HG02884 (cell line): ENCODE measurements around the gene IVD.
"Not testable (repeated sequence)": the region's sequence is repeated elsewhere in the genome, so short reads cannot be mapped to it uniquely, and the experiment has no call there.

ENCODE experiments used
- ATAC-seq: cut with Tn5 transposase; IDR thresholded peaks from one replicate; pipeline ENCODE4 v1.9.1; 2021; ENCODE audit warnings: mild to moderate bottlenecking, moderate library complexity; ENCODE audit not compliant: unreplicated experiment

The IVD gene

GRCh38 chr15:40453941-40454340 lies 48.3 kb downstream of the IVD start:
- ATAC-seq, result not testable (repeated sequence)

GRCh38 chr15:40454904-40455391 lies 49.4 kb downstream of the IVD start:
- no peak for ATAC-seq

DNA sequence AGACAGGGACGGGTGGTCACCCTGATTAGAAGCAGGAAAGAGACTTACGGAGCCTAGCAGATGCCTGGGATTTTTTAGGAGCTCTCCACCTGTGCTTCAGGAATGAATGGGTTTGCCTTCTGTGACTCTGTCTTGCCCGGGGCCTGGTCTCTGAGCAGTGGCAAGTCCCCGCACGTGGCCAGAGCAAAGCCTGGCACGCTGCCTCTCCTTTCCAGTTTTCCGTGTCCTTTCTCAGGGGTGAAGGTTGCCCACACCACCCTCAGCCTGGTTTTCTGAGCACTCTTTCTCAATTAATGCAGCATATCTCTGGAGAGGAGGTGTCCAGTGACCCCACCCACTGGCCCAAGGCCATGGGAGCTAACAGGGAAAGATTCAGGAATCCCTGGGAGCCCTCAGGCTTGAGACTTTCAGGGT lies 50.7 kb downstream of the IVD start:
- ATAC-seq, result no peak

GRCh38 chr15:40456738-40457137 lies 51.1 kb downstream of the IVD start:
- ATAC-seq, result no peak

- ATAC-seq, result no peak
Measured at GRCh38 chr15:40458495-40459371, 53.1 kb downstream of the IVD start.

- ATAC-seq, result no peak
Measured at GRCh38 chr15:40459391-40460015, 53.9 kb downstream of the IVD start.

DNA sequence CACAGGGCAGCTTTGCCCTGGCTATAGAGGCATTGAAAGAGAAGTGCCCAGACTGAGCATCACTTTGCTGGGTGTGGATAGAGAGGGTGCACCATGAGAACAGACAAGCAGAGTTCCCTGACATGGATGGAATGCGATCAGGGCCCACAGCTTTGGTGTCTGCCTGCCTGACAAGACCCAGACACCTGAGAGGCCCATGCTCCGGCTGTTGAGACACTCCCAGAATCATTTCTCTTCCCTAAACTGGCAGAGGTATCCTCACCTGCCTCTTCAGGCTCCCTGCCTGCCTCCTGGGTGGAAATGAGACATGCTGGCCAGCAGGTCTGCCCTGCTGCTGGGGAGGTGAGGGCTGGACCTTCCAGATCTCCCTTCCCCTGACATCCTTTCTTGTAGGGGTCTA lies 54.8 kb downstream of the IVD start:
- no peak for ATAC-seq

GRCh38 chr15:40461958-40462357 lies 56.4 kb downstream of the IVD start:
- no peak for ATAC-seq

GRCh38 chr15:40463279-40463678 lies 57.7 kb downstream of the IVD start:
- no peak for ATAC-seq

GRCh38 chr15:40463886-40464545 lies 58.4 kb downstream of the IVD start:
- no peak for ATAC-seq

- ATAC-seq, result no peak
Measured at GRCh38 chr15:40464595-40465185, 59.1 kb downstream of the IVD start.

- ATAC-seq, result no peak
Measured at GRCh38 chr15:40465939-40466338, 60.3 kb downstream of the IVD start.

DNA sequence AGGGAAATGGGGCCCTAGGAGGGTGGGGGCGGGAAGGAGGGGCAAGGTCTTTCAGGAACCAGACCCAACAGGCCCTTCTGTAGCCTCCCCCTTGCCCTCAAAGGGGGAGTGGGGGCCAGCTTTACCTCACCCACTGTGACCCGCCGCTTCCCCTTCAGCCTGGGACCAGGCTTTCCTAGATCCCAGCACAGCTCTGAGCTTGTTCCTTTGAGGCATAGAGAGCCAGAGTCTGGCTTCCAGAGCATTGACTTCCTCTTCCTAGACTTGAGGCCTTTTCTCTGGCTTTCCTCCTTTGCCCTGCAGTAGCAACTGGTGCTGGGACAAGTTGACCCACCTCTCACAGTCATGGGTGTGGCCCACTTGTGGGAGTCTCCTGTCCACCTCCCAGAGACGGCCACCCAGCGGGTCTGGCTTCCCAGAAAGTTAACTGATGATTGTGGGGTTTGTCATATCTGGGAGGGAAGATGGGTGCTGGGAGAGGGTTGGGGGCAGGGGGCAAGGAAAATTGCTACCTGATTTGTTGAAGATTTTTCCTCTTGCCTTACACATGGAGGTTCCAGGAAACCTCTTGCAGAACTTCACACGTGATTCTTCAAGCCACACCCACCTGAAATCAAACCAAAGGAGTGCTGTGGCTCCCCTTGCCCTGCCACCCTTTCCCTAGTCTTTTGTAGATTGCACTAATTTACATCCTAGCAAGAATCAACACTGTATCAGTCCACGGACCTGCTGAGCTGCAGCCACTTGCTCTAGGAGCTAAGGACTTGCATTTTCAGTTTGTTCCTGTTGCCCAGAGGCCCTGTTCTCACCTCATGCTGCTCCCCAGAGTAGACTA lies 61.0 kb downstream of the IVD start:
- no peak for ATAC-seq

DNA sequence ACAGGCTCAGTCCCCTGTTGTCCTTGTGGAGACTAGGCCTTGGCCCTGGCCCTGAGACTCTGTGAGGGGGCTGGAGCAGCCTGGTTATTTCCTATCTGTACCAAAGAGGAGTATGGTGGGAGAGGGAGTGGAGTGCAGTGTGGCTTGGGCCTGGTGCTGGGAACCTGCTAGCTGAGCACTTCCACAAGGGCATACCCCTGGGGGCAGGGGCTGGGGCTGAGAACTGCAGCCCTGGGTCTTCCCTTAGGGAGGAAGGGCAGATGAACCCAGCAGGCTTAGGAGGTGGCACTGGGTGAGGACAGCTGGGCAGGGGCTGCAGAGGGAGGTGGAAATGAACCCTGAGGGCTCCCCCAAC lies 61.6 kb downstream of the IVD start:
- ATAC-seq, result no peak

DNA sequence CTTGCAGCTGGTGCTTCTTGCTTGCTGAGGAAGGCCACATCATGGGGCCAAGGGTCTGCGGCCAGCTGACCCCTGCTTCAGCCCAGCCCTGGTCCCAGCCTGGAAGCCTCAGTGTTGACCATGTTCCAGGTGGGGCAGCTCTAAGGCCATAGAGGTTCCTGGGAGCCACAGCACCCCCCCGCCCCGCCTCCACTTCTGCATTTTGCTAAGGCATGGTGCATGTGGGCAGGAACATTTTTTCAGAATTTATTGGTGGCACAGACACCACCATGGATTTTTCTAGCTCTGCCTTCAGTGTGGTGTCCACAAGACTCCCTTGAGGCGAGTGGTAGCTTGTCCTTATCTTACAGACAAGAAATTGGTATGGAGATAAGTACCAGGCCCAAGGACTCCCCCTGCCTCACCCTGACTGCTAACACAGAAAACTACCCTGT lies 63.3 kb downstream of the IVD start:
- ATAC-seq, result no peak

GRCh38 chr15:40469776-40470390 lies 64.3 kb downstream of the IVD start:
- no peak for ATAC-seq

DNA sequence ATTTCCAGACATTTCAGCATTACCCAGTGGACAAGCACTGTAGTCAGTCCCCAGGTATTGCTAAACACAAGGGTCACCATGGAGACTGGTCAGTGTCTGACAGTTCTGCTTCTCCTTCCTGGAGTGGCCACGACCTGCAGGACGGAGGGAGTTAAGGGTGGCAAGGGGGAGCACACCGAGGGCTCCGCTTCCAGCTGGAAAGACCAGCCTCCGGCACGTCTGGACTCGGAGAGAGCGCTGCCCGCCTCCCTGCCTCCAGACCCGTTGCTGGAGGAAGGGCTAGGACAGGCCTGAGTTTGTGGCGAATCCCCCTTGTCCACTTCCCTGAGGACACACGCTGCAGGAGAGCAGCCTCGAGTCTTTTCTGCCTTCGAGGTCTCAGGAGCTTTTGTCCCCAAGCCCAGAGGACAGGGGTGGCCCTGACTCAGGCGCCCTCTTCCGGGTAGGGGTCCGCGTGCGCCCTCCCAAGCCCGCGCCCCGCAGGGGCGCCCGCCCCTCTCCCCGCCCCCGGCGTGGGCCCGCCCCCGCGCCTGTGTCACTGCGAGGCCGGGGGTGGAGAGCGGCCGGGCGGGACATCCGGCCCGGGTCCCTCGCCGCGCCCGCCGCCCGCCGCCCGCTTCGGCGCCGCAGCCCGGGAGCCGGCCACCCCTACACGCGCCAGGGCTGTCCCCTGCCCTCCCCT lies 65.0 kb downstream of the IVD start, which contains the start of gene CHST14:
CHST14 (plus strand) TSS at position 562 of the 682 bp plus-strand sequence. CDS start 230 bp downstream, outside the sequence.
- peak; percentile 49 for ATAC-seq
